Psoas muscle (tissue), 8 donors: ENCODE results near the gene SARDH. TPM values are rescaled to one million over a fixed set of nuclear protein-coding genes. Genes with fewer than 3 reads are reported as not detected.
A peak's percentile ranks its signal among the peaks of the same experiment; 100 is the strongest.

Source experiments
- ATAC-seq, 4 donors: fragments of 200-7000 bp; cut with Tn5 transposase; one replicate each; pipeline ENCODE4 v1.9.1; 2020; ENCODE audit warnings: moderate library complexity in 3 of 4, mild to moderate bottlenecking in 2 of 4
- DNase-seq, 2 donors: peaks; one replicate each; pipeline ENCODE4 v3.0.0-alpha.2; 2020
- H3K27ac ChIP-seq: fragments of 200-600 bp; one replicate; pipeline ENCODE4 v1.8.0; 2022
- H3K27me3 ChIP-seq, 3 donors: fragments of 200-600 bp in 1 of 3; one replicate each; pipeline versions ENCODE4 v1.6.1 to v1.8.0; 2013 to 2022; ENCODE audit warnings: low read length in 2 of 3, mild to moderate bottlenecking in 2 of 3, moderate library complexity in 1 of 3; ENCODE audit not compliant: insufficient read depth in 3 of 3
- H3K36me3 ChIP-seq, 2 donors: fragments of 200-600 bp in 1 of 2; one replicate each; pipeline versions ENCODE4 v1.6.1 to v1.8.0; 2013 to 2022; ENCODE audit warnings: low read depth in 1 of 2, mild to moderate bottlenecking in 1 of 2, moderate library complexity in 1 of 2; ENCODE audit not compliant: insufficient read depth in 1 of 2
- H3K4me1 ChIP-seq: fragments of 200-600 bp; one replicate; pipeline ENCODE4 v1.8.0; 2022
- H3K4me3 ChIP-seq: fragments of 200-600 bp; one replicate; pipeline ENCODE4 v1.8.0; 2022; ENCODE audit warnings: mild to moderate bottlenecking
- H3K9me3 ChIP-seq: fragments of 200-600 bp; one replicate; pipeline ENCODE4 v1.8.0; 2022
- CTCF ChIP-seq: fragments of 200-600 bp; IDR thresholded peaks from one replicate; pipeline ENCODE4 v1.8.0; 2022; ENCODE audit warnings: antibody characterized with exemption
- WGBS, 3 donors: extraction: QIAGEN DNeasy Blood & Tissue Kit; methylation state at CpG; one replicate each; pipeline versions ENCODE4 v1.1.6 to v1.1.7; 2013; 5-methylcytosine and 5-hydroxymethylcytosine counted together
- intact Hi-C, 2 donors: fragments of 100-400 bp; cut with DNase I; formaldehyde crosslinking; loops; one replicate each; pipeline versions ENCODE4 v1.11.0 to v1.14.2; 2022
- polyA plus RNA-seq, 3 donors: library from polyadenylated mRNA; stranded (reverse); fragments of 200-250 nt; gene quantifications; one replicate each; pipeline ENCODE4 v1.2.3, GENCODE V29; 2013
- total RNA-seq, 4 donors: library from RNA; stranded (reverse); fragmentation: NEBNext Ultra II Directional in 2 of 4; extraction: Animal tissue kit (Norgen Biotek cat#: 25700) in 2 of 4; gene quantifications; one replicate each; pipeline versions ENCODE4 v1.2.1 to v1.2.4, GENCODE V29; 2021 to 2023
- donor health status: healthy with polysubstance abuse.
- donor health status: DM: no; HTN: no; CAD: no; lungs with moderate emphysema.
- donor health status: Bipolar disorder and iron deficiency.
- donor health status: healthy.
- donor health status: DM: yes; HTN: yes; CAD: no.
- donor health status: DM: no; HTN: no; CAD: no.
- donor health status: DM: no; HTN: no; CAD: no.
- donor health status: DM: yes; HTN: yes; CAD: no.

The SARDH gene
- total and polyA plus RNA-seq, 7 donors, result 0.16 to 2.5 (median 0.62) TPM

- TF ChIP-seq CTCF, result no peak
Measured at GRCh38 chr9:133711428-133712220, 26.5 kb downstream of the SARDH start.

GRCh38 chr9:133710661-133711427, 27.3 kb downstream of the SARDH start:
- WGBS, 3 donors, result 52 to 65% (median 61%) methylated on average over 16 of the region's 16 CpGs
- Histone ChIP-seq H3K9me3 (no peaks in the 10 kb centered on the region), H3K27ac (no peak overlapping the region), H3K4me1 (no peaks in the 10 kb centered on the region), H3K27me3 (peaks cover 0 to 27% (median 10%) of the 10 kb centered on the region in 3 donors), H3K4me3 (no peak overlapping the region), H3K36me3 (no peaks in the 10 kb centered on the region)
- DNase-seq (peak in 1 of 2 donors; percentile 48), ATAC-seq (no peak)
- intact Hi-C loops, result no loop called here
- no peak for TF ChIP-seq CTCF

More at GRCh38 chr9:133711428-133712220, 26.5 kb downstream of the SARDH start:
- Histone ChIP-seq H3K27ac (no peak overlapping the region), H3K4me3 (no peak overlapping the region), H3K4me1 (no peaks in the 10 kb centered on the region), H3K36me3 (no peaks in the 10 kb centered on the region), H3K9me3 (no peaks in the 10 kb centered on the region), H3K27me3 (peaks cover 0 to 27% (median 10%) of the 10 kb centered on the region in 3 donors)
- intact Hi-C loops, result no loop called here
- 54 to 65% (median 64%) methylated on average over 29 to 32 of the region's 32 CpGs for WGBS, 3 donors
- ATAC-seq (no peak), DNase-seq (no peak)

- TF ChIP-seq CTCF, result no peak
- Histone ChIP-seq H3K36me3 (no peaks in the 10 kb centered on the region), H3K9me3 (no peaks in the 10 kb centered on the region), H3K4me3 (no peak overlapping the region), H3K4me1 (no peaks in the 10 kb centered on the region), H3K27ac (no peak overlapping the region), H3K27me3 (peaks cover 0 to 27% (median 7%) of the 10 kb centered on the region in 3 donors)
- no peak for ATAC-seq
- intact Hi-C loops, result no loop called here
- peak in 1 of 2 donors; percentile 54 for DNase-seq
- 87 to 90% (median 89%) methylated on average over 32 of the region's 32 CpGs for WGBS, 3 donors
Measured at GRCh38 chr9:133709691-133710571, 28.2 kb downstream of the SARDH start.

GRCh38 chr9:133709015-133709611, 29.0 kb downstream of the SARDH start:
- no peak for ATAC-seq
- Histone ChIP-seq H3K36me3 (no peaks in the 10 kb centered on the region), H3K4me3 (no peak overlapping the region), H3K4me1 (no peaks in the 10 kb centered on the region), H3K27me3 (peaks cover 0 to 26% (median 2%) of the 10 kb centered on the region in 3 donors), H3K9me3 (no peaks in the 10 kb centered on the region), H3K27ac (no peak overlapping the region)
- 73 to 79% (median 76%) methylated on average over 24 to 26 of the region's 26 CpGs for whole genome bisulfite sequencing, 3 donors
- DNase-seq, result peak in 1 of 2 donors; percentile 50
- intact Hi-C loops, result no loop called here
- no peak for TF ChIP-seq CTCF
